HepG2 (cell line): ENCODE results near the gene DPEP1. TPM values are rescaled to one million over a fixed set of nuclear protein-coding genes. Genes with fewer than 3 reads are reported as not detected.
A peak's percentile ranks its signal among the peaks of the same experiment; 100 is the strongest.

Experiments
- CCDC6 ChIP-seq: sonication (generic); formaldehyde crosslinking; IDR thresholded peaks from 2 replicates; pipeline ENCODE4 v1.8.1; 2022; ENCODE audit warnings: mild to moderate bottlenecking, missing genetic modification reagents, moderate library complexity
- ESRRA ChIP-seq: sonication (generic); formaldehyde crosslinking; IDR thresholded peaks from 2 replicates; pipeline ENCODE4 v1.5.1; 2020; ENCODE audit warnings: mild to moderate bottlenecking, low read depth, missing genetic modification reagents
- FOXA1 ChIP-seq, 2 experiments: fragments of 450-650 bp in 1 of 2; sonication (generic) in 1 of 2; formaldehyde crosslinking in 1 of 2; IDR thresholded peaks; 2 replicates each; pipeline versions ENCODE4 v1.4.0 to v1.6.1; 2016 to 2020; ENCODE audit warnings: missing genetic modification reagents in 1 of 2
- KDM2A ChIP-seq: sonication (generic); formaldehyde crosslinking; IDR thresholded peaks from 2 replicates; pipeline ENCODE4 v1.4.0; 2020; ENCODE audit warnings: low read depth, missing genetic modification reagents, borderline replicate concordance
- SNRNP70 ChIP-seq: fragments of 200-400 bp; formaldehyde crosslinking; IDR thresholded peaks from 2 replicates; pipeline ENCODE4 v1.6.1; 2017; ENCODE audit warnings: mild to moderate bottlenecking, low read depth, low read length, moderate library complexity
- YY1 ChIP-seq: IDR thresholded peaks from 2 replicates; pipeline ENCODE4 v1.6.1; 2011; ENCODE audit warnings: low read length, low read depth, moderate library complexity, mild to moderate bottlenecking; ENCODE audit not compliant: insufficient read depth, insufficient replicate concordance
- ZBED4 ChIP-seq: sonication (generic); formaldehyde crosslinking; IDR thresholded peaks from 2 replicates; pipeline ENCODE4 v1.4.0; 2020; ENCODE audit warnings: missing genetic modification reagents, borderline replicate concordance
- ZBTB1 ChIP-seq: sonication (generic); formaldehyde crosslinking; IDR thresholded peaks from 2 replicates; pipeline ENCODE4 v1.4.0; 2020; ENCODE audit warnings: missing genetic modification reagents, borderline replicate concordance
- ZNF605 ChIP-seq: sonication (generic); formaldehyde crosslinking; IDR thresholded peaks from 2 replicates; pipeline ENCODE4 v1.8.0; 2022; ENCODE audit warnings: mild to moderate bottlenecking, missing genetic modification reagents
- ZNF83 ChIP-seq: sonication (generic); formaldehyde crosslinking; IDR thresholded peaks from 2 replicates; pipeline ENCODE4 v1.4.0; 2020; ENCODE audit warnings: missing genetic modification reagents, mild to moderate bottlenecking, borderline replicate concordance
- ZSCAN20 ChIP-seq: sonication (generic); formaldehyde crosslinking; IDR thresholded peaks from 2 replicates; pipeline ENCODE4 v1.4.0; 2020; ENCODE audit warnings: missing genetic modification reagents, mild to moderate bottlenecking, borderline replicate concordance
- polyA plus RNA-seq, 8 experiments: library from polyadenylated mRNA; depleted of rRNA in 3 of 8; stranded (reverse) in 7 of 8; unstranded in 1 of 8; fragments of >200 nt; fragmentation: Illumina TruSeq in 4 of 8; extraction: Trizol in 4 of 8; gene quantifications; 2 replicates each; pipeline versions ENCODE4 v1.2.1 to v1.2.3, GENCODE V29; 2011 to 2016; ENCODE audit warnings: low read depth in 4 of 8, missing spikeins in 1 of 8, mixed read lengths in 1 of 8; ENCODE audit not compliant: insufficient read depth in 1 of 8
- total RNA-seq, 5 experiments: library from RNA; depleted of rRNA; stranded (reverse); fragments of >200 nt; fragmentation: Illumina TruSeq; extraction: Trizol; gene quantifications; 2 replicates each; pipeline ENCODE4 v1.2.3, GENCODE V29; 2016; ENCODE audit warnings: low read depth in 1 of 5
- TF ChIP-seq, protein P1 (sequence below), 2 experiments: sonication (generic) in 1 of 2; formaldehyde crosslinking in 1 of 2; IDR thresholded peaks; 2 replicates each; pipeline versions ENCODE4 v1.6.1 to v1.9.0; 2014 to 2022; ENCODE audit warnings: antibody characterized with exemption in 1 of 2, borderline replicate concordance in 1 of 2, inconsistent platforms in 1 of 2, low read depth in 1 of 2, missing genetic modification reagents in 1 of 2
- TF ChIP-seq, protein P2 (sequence below): sonication (generic); formaldehyde crosslinking; IDR thresholded peaks from 2 replicates; pipeline ENCODE4 v1.4.0; 2020; ENCODE audit warnings: missing genetic modification reagents
- TF ChIP-seq, protein P3 (sequence below): sonication (generic); formaldehyde crosslinking; IDR thresholded peaks from 2 replicates; pipeline ENCODE4 v1.4.0; 2020; ENCODE audit warnings: mild to moderate bottlenecking, missing genetic modification reagents

DPEP1 gene
- total and polyA plus RNA-seq, 2 of the 13 experiments (the other 11 are each of a cell fraction or from before 2014, with no cell fraction given): 37.6 to 52.2 TPM

DNA sequence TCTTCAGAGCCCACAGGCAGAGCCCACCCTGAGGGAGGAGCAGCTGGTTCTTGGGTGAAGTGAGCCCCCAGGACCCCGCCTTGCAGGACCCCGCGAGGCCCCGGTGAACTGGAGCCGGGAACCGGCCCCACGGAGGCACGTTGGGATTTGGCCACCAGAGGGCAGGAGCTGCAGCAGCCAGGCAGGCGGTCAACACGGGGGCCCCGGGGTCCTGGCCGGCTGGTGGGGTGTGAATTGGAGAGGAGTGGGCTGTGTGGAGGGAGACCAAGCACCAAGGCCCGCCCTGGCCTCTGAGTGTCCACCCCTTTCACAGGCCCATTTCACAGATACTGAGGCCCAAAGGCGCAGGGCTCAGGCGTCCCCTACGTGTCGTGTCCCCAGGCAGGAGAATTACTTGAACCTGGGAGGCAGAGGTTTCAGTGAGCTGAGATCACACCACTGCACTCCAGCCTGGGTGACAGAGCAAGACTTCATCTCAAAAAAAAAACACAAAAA, 2.2 kb downstream of the DPEP1 start (continued):
- TF ChIP-seq FOXA1 (IDR thresholded peaks at IDR 0.05) (no peak), FOXA1 (CRISPR knock-in tag; IDR thresholded peaks at IDR 0.05) (peak; percentile 37), YY1 (peak; percentile 47), CCDC6 (CRISPR knock-in tag) (peak; percentile 63; the same call in 1 of the 2 replicates), ZNF83 (CRISPR knock-in tag) (no peak), SNRNP70 (no peak), KDM2A (peak; percentile 43; the same call in 1 of the 2 replicates), ESRRA (no peak), ZSCAN20 (CRISPR knock-in tag) (no peak), ZNF605 (CRISPR knock-in tag) (no peak), ZBTB1 (CRISPR knock-in tag) (no peak), ZBED4 (no peak)
- TF ChIP-seq, protein P1, sequence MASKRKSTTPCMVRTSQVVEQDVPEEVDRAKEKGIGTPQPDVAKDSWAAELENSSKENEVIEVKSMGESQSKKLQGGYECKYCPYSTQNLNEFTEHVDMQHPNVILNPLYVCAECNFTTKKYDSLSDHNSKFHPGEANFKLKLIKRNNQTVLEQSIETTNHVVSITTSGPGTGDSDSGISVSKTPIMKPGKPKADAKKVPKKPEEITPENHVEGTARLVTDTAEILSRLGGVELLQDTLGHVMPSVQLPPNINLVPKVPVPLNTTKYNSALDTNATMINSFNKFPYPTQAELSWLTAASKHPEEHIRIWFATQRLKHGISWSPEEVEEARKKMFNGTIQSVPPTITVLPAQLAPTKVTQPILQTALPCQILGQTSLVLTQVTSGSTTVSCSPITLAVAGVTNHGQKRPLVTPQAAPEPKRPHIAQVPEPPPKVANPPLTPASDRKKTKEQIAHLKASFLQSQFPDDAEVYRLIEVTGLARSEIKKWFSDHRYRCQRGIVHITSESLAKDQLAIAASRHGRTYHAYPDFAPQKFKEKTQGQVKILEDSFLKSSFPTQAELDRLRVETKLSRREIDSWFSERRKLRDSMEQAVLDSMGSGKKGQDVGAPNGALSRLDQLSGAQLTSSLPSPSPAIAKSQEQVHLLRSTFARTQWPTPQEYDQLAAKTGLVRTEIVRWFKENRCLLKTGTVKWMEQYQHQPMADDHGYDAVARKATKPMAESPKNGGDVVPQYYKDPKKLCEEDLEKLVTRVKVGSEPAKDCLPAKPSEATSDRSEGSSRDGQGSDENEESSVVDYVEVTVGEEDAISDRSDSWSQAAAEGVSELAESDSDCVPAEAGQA (IDR thresholded peaks at IDR 0.05; ENCODE audit: low read depth): no peak
- TF ChIP-seq, protein P1 (CRISPR knock-in tag; IDR thresholded peaks at IDR 0.05; ENCODE audit: borderline replicate concordance): no peak
- TF ChIP-seq, protein P2, sequence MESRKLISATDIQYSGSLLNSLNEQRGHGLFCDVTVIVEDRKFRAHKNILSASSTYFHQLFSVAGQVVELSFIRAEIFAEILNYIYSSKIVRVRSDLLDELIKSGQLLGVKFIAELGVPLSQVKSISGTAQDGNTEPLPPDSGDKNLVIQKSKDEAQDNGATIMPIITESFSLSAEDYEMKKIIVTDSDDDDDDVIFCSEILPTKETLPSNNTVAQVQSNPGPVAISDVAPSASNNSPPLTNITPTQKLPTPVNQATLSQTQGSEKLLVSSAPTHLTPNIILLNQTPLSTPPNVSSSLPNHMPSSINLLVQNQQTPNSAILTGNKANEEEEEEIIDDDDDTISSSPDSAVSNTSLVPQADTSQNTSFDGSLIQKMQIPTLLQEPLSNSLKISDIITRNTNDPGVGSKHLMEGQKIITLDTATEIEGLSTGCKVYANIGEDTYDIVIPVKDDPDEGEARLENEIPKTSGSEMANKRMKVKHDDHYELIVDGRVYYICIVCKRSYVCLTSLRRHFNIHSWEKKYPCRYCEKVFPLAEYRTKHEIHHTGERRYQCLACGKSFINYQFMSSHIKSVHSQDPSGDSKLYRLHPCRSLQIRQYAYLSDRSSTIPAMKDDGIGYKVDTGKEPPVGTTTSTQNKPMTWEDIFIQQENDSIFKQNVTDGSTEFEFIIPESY (CRISPR knock-in tag): 0 out of 2 replicates have a peak, but pooled peaks have one; percentile 50
- TF ChIP-seq, protein P3, sequence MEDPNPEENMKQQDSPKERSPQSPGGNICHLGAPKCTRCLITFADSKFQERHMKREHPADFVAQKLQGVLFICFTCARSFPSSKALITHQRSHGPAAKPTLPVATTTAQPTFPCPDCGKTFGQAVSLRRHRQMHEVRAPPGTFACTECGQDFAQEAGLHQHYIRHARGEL (CRISPR knock-in tag): no peak
